ENCODE measurements around the gene KRT23.

The KRT23 gene

GRCh38 chr17:40905370-40905769 is 32.1 kb downstream of the KRT23 start:
- no peak for DNase-seq

- no peak for DNase-seq
Measured at GRCh38 chr17:40903129-40903847, 34.2 kb downstream of the KRT23 start.

- no peak for DNase-seq
Measured at GRCh38 chr17:40902498-40902897, 34.9 kb downstream of the KRT23 start.

- DNase-seq, result no peak
Measured at GRCh38 chr17:40901981-40902474, 35.4 kb downstream of the KRT23 start.

GRCh38 chr17:40900809-40901356 is 36.6 kb downstream of the KRT23 start:
- DNase-seq, result no peak

- no peak for DNase-seq
Measured at GRCh38 chr17:40896916-40897455, 40.5 kb downstream of the KRT23 start.

GRCh38 chr17:40895106-40895730 is 42.2 kb downstream of the KRT23 start:
- DNase-seq, result no peak

- DNase-seq, result no peak
Measured at GRCh38 chr17:40888196-40888720, 49.2 kb downstream of the KRT23 start.

- DNase-seq, result no peak
Measured at GRCh38 chr17:40886090-40886489, 51.4 kb downstream of the KRT23 start.

- DNase-seq, result no peak
Measured at GRCh38 chr17:40884708-40885512, 52.5 kb downstream of the KRT23 start, which contains the start of gene KRT20. Gene KRT20 (minus strand): TSS chr17:40885242. CDS start chr17:40885185, 57 bp downstream.

- DNase-seq, result no peak
Measured at GRCh38 chr17:40883626-40884334, 53.7 kb downstream of the KRT23 start.

GRCh38 chr17:40883031-40883430 is 54.4 kb downstream of the KRT23 start:
- DNase-seq, result no peak

- no peak for DNase-seq
Measured at GRCh38 chr17:40879026-40879425, 58.4 kb downstream of the KRT23 start.

- DNase-seq, result no peak
Measured at GRCh38 chr17:40878044-40878443, 59.4 kb downstream of the KRT23 start.

GRCh38 chr17:40873801-40874200 is 63.6 kb downstream of the KRT23 start:
- DNase-seq, result no peak

GRCh38 chr17:40873255-40873654 is 64.2 kb downstream of the KRT23 start:
- no peak for DNase-seq

All from activated CD4-positive, CD25-positive, alpha-beta regulatory T cell treated with anti-CD3 and anti-CD28 coated beads, Interleukin-2, amount 50 U/mL, for 72 hours (primary cell).